DMS 273 treated with DMSO at 0.1 percent for 48 hours (cell line): Measurements from ENCODE around the gene LNX1.

Source experiments
- DNase-seq: peaks from one replicate; lab custom pipeline; 2025; lab: John Stamatoyannopoulos, UW

Gene LNX1

DNA sequence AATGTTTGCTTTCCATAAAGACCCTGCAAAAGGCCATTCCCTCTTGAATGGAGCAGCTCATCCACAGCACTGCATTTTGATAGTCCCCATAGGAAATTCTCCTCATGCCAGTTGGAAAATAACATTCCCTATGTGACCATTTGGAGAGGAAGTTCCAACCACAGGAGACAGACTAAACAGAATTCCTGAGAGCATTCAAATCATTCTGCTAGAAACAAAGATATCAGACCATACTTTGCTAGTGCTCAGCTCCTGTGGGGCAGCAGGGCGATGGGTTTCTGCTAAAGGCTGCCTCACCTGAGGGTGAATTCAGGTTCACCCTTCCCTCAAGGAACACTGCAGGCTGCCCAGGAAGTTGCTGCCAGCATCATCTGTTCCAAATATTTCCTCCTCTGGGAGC is 58.8 kb downstream of the LNX1 start:
- DNase-seq = no peak

DNA sequence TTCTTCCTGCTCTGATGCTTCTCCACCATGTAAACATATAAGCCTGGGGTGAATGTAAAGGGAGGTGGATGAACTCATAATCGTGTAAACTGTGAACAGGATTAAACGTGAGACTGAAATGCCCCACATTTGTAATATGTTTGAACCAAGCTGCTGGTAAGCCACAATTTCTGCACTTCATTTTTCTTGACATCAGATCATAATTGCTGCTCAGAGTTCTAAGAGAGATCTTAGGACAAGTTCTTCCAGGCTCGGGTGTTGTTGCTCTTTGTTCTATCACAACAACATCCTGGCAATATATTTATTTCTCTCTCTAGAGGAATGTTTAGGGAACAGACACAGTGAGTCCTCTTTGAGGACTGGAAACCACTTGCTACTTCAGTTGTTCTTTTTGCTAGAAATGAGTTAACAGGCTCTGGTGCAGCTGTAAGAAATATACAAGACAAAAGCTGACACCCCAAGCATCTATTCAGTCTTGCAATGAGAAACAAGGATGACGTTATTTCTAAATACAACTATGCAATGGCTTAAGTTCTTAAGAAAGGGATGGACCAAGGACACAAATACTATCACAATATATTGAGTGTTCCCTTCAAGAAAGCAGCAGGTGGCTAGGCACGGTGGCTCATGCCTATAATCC is 59.6 kb downstream of the LNX1 start:
- DNase-seq = no peak

DNA sequence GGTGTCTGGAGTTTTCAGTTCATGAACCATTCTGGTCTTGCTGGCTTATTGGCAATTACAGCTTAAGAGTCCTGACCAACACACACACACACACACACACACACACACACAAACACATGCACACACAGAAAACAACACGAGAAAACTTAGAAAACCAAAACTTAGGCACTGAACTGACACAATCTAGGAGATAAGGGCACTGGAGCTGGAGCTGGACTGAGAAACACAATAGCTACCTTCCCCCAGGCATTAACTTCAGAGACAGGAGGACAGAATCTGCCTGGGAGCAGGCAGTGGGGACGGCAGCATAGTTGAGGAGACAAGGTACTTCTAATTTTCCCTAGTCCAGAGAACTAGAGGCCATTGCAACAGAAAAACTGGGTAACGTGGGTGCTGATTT is 62.3 kb downstream of the LNX1 start:
- no peak for DNase-seq

DNA sequence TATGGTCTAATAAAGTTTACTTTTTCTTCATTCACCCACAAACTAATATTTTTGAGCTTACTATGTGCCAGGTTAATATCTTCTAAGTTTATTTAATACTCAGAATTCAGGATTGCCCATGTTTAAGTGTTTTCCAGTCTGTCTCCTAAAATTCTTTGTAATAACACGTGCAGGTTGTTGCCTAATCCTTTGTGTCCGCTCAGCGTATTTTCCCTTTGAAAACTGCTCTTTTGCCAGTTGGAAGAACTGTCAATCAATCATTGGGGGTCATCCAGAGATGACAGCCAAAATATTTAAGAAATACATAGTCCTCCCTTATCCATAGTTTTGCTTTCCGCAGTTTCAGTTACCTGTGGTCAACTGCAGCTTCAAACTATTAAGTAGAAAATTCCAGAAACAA is 63.4 kb downstream of the LNX1 start:
- no peak for DNase-seq

DNA sequence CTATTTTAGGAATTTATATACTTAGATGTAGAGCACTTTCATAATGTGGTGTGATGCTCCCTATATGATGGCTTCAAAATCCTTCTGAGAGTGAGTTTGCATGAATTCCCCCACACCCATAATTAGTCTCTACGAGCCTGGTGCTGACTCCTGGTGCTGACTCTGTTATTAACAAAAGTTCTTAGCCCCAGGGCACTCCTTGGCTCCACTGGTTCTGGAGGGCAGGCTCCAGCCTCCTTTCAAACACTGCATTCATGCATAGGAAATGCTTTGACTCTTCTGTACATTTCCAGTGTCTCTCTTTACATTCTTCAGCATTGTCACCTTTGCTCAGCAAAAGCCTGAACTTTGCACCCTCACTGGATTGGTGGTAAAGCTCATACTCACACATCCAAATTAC is 64.0 kb downstream of the LNX1 start:
- no peak for DNase-seq

DNA sequence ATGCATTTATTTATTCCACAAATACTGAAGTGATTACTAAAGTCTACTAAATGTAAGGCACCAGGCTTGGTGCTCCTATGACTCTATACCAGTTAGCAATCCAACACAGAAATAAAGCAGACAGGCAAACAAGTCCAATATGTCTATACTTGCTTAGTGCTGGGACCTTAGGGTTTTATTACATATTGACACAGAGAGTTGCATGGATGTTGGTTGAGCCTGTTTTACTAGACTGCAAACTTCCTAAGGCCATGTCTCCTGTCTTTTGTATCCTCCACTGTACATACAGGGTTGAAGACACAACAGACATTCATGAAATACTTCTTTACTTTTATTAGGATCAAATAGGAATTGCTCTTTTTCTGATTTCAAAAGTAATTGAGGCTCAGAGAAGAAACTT is 69.0 kb downstream of the LNX1 start:
- DNase-seq = no peak

DNA sequence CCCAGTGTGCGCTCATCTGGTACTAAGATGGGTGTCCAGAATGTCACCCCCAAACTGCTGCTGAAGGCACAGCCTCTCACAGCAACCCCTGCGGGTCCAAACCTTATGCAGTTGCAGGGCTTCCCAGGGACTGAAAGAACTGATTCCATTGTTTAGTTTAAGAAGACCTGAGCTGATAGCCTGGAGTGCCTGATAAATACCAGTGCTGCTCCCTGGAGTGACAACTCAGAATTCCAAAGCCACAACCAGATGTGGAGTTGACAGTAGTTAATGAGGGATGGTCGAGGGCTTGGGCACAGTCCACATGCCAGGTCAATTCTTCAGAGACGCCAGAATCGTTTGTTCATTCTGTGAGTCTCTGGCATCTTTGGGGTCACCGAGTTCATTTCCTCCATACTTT is 71.2 kb downstream of the LNX1 start:
- DNase-seq = no peak

DNA sequence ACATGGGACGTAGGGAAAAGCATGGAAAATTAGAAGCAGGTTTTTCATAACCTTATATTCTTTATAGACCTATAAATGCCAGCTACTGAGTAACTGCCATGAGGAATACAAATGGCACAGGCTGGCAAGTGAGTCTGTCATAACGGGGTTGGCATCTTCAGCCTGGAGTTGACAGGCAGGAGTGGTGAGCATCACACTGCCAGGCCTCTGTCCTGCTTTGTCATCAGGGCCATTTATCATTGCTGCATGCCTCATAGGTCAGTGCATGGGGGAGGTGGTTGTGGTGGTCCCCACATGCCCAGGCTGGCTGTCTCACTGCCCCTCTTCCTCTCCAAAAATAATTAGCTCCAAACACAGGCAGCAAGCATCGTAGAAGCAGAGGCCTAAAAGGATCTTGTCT is 72.5 kb downstream of the LNX1 start:
- no peak for DNase-seq

DNA sequence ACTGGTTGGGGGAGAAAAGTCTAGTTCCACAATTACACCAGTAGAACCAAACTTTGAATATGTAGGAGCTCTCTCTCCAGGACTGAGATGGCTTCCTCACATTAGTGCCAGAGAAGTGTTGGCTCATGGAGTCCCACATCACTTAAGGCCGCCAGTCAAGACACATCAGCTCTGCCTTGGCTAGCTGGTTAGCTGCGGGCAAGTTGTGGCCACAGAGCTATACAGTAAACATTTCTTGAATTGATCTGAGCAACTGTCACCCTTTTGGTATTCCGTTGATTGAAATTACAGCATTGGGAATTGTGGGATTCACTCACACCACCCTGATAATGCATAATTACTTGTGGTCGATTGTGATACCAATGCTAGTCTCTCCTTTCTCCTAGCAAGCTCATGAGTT is 76.2 kb downstream of the LNX1 start:
- no peak for DNase-seq

DNA sequence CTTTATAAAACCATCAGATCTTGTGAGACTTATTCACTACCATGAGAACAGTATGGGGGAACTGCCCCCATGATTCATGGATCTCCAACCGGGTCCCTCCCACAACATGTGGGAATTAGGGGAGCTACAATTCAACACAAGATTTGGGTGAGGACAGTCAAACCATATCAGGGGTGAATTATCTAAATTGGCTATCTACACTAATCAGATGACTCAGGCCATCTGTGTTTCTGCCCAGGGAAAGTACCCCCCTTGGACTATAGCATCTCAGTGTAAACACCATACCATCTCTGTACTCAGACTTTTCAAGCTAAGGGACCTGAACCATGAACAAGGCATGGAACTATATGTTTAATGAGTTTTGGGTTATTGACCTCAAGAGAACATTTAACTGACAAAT is 76.8 kb downstream of the LNX1 start:
- no peak for DNase-seq

DNA sequence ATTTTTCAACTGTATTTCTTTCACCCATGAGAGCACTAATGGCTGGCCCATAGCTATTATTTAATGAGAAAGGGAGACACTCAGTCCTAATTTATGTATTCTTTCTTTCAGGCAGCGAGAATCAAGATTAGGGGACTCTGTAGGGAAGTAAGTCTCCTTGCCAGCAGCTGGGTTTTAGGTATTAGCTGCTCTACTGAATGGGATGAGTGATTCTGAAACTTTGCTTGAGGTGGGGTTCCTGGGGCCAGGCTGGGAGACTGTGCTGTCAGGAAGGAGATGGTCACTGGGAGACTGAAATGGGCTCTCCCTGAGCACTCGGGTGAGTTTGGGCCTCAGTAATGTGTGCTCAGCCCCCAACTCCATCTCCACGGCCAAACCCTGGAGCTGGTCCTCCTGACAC is 78.7 kb downstream of the LNX1 start:
- DNase-seq = no peak

DNA sequence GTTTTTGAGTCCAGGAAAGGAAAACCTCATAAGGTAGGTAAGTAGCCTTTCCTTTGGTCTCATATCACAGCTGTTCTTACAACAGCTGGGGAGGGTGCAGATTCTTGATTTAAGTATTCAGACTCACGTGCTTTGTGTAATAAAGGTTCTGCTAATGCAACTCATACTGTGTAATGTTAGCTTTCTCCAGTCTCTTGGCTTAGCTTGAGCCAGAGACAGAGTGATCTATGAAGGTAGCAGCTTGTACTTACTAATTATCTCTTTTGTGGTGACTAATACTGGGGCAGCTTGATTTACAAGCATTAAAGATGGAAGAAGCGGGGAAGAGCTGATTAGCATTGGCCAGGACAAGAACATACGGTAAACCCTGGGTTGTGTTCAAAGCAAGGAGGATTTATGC is 80.3 kb downstream of the LNX1 start:
- DNase-seq = peak; percentile 20

DNA sequence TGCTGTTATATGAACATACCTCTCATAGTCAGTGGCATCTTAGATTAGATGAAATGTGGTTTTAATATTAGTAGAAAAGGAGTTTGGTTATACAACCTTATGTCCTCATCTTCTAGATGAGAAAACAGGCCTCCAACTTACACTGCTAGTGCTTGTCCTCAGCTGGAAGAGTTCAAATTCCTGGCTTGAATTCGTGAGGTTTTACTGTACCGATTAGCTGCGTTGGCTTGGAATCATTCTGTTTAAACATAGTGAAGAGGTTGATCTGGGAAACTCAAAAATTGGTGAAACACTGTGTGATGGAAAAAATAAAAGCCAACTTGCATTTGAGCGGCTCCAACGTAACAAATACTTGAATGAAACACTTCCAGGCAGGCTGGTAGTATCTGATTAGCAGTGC is 81.0 kb downstream of the LNX1 start:
- no peak for DNase-seq

DNA sequence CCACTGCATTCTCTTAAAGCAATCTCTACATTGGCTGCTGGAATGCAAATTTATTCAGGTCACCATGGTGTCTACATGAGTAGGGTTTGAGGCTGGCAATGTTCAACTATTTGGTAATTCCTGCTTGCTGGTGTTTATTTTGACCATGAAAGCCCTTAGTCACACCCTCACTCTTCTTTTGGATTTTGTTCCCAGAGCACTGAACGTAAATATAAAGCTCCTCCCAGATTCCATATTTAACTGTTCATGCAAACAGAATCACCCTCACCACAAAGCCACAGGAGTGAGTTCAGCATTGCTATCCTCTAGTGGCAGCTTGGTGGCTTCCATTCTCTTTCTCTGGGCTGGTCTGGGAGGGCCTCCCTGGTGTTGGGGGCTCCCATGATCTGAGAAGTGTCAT is 82.8 kb downstream of the LNX1 start:
- DNase-seq = no peak

DNA sequence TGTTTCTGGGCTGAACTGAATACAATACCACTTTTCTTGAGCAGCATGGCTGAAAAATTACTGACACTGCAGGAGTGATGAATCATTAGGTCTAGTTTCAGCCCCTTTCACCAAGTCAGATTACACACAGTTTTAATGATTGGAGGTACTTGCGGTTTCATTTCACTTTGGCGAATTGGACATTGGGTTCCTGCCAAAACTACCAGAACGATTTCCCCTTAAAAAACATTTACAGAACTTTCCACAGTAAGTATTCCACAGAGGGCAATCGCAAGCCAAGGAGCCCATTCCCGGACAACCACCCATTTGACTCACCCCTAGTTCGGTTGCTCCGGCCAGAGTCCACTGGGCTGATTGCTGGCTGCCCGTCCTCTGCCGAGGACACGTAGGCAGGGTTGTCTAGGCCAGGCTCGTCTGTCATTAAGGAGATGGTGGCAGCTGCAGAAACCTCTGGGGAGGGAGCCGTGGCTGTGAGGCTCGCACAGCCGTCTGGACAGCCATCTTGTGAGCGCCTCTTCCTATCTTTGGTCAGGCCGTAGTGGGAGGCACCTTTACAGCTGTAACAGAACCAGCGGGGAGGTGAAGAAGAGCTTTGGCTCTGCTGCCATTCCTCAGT is 83.5 kb downstream of the LNX1 start:
- no peak for DNase-seq

DNA sequence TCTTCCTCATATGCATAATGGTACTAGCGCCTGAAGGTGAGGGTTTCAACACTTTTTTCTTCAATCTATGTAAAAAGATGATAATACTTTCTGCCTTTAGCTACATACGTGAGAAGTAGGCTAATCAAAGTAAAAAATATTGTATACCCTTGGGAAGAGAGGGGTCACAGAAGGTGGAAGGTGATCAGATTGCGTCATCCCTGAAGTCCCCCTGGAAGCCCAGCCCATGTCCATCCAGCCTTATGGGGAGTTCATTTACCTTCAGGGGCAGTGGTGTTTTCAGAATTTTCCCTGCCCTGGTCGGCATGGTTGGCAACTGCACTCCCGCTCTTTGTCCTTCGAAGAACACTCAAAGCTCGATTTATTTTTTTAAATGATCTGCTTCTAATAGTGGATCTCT is 84.2 kb downstream of the LNX1 start:
- DNase-seq = no peak

DNA sequence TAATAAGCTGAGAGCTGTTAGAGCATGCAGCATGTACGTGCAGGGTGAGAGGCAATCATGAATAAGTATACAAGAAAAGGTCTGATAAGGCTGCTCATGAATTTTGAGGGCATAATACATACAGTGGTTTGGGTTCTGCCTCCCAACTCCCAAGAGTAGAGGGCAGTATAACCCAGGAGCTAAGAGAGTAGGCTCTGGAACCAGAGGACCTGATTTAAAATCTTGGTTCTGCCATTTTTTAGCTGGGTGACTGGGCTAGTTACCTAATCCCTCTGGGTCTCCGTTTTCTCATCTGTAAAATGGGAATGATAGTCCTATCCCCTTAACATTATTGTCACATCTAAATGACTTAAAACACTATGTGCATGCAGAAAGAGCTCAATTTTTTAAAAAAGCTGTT is 85.3 kb downstream of the LNX1 start:
- DNase-seq = no peak

DNA sequence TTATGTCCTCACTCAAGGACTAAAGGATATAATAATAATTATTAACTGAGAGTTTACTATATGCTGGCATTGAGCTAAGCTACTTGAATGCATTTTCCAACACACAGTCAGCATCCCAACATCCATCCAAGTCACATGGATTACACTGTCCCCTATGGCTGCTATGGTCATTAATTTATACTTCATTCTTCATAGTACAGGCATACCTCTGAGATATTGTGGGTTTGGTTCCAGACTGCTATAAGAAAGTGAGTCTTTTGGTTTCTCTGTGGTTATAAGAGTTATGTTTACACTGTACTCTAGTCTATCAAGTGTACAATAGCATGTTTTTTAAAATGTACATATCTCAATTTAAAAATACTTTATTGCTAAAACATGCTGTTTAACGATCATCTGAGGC is 89.2 kb downstream of the LNX1 start:
- no peak for DNase-seq

DNA sequence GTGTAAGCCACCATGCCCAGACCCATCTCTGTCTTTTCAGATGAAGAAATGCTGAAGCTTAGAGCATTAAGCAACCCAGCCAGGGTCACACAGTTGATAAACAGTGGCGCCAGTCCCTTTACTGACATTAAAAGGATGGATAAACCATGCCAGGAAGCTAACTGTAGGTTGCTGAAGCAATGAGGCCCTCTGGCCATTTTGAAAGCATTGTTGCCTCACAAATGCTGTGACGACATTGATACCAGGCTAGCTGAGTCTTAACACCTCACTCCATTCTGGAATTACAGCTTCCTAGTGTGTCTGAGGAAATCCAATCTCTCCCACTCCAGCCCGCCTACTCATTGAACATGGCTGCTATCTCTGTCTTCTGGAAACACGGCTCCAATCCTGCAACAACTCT is 89.7 kb downstream of the LNX1 start:
- no peak for DNase-seq

DNA sequence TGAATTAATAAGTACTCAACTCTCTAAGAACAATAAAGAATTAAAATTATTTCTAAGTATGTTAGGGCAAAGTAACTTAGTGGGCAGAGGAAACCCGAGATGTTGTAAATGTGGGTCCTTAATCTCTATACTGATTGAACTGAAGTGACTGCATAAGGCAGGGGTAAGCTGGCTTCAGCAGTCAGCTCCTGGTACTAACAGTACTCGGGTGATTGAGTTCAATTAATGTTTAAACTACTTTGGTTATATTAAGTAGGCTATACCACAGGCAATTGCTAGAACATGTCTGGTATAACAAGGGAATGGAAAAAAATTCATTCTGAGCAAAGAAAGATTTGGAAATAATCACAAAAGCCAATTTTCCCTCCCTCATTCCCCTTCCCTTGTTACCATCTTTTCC is 90.7 kb downstream of the LNX1 start:
- no peak for DNase-seq

DNA sequence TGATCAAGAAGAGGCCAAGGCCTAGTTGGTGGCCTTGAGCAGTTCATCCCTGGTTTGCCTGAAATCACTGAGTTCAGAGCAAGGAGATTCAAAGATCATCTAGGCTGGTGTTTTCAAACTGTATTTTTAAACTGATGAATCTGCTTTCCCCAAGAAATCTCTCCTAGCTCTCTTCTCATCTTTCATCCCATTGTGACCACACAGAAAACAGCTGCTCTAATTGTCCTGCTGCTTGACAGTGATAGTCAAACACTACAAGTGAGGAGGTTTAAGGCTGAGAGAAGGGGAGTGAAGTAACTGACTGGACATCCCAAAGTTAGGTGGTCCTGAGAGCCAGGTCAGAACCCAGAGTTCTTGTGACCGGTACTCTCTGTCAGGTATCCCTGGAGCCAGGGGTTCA is 91.5 kb downstream of the LNX1 start:
- no peak for DNase-seq

DNA sequence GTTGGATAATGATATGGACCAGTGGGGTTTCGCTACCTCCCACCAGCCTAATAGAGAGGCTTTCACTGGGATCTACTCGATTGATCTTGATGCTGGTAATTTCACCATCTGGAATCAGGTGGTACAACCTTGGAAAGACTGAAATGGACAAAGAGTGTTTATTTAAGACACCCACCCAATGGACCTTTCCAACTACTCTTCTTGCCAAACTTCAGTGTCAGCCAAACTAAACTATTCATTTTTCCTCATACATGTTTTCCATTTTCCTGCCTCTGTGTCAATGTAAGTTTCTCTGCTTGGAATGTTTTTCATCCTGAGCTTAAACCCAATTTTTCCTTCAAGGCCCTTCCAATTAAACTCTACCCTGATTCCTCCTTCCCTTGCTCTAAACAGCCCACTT is 92.6 kb downstream of the LNX1 start:
- DNase-seq = no peak

DNA sequence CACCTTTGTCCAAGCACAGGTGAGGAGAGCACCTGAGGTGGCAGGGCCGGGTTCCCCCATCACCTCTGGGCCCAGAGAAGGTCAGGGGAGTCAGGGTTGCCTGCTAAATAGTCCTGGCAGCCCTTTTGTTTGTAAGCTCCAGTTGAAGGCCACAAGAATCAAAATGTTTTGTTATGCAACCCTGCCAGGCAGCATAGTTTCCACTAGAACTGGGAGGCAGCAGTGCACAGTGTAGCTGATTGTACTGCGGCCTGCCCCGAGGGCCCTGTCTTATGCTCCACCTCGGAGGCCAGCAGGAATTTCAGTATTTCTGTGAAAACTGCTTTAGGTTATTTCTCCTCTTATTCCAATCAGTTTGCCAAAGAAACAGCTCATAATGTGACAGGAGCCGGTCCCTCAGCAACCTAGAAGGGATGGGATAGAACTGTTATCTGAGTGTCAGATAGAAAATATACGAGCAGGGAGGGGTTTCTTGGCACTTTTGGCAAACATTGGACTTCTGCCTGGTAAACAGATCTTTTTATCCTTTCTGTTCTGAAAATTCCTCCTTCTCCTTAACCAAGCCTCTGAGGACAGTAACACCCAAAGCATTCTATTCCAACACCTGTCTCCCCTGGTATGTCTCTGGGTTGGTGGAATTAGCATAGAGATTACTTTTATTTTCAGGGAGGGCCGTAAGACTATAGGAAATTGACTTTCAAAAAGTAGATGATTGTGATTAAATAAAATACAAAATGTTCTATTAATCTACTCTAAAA is 93.6 kb downstream of the LNX1 start:
- no peak for DNase-seq

DNA sequence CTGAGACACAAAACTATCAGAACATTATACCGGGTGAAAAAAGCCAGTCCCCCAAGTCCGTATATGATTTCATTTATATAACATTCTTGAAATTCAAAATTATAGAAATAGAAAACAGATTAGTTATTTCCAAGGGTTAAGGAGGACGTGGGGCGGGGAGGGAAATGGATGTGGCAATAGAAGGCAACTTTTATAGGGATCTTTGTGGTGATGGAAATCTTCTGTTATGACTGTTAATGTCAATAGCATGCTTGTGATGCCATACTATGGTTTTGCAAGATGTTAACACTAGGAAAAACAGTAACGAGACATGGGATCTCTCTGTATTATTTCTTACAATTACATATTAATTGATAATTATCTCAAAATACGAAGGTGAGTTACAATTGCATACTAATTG is 96.4 kb downstream of the LNX1 start:
- no peak for DNase-seq
